Duodenal mucosa (tissue), 2 donors: Measurements from ENCODE around the gene PPP2R2B.

Experiments
- H3K27ac ChIP-seq: one replicate; pipeline ENCODE4 v1.7.0; 2013; ENCODE audit warnings: low read depth, low read length
- H3K27me3 ChIP-seq, 2 donors: one replicate each; pipeline ENCODE4 v1.7.0; 2013; ENCODE audit warnings: low read length in 2 of 2, control low read depth in 1 of 2; ENCODE audit not compliant: insufficient read depth in 2 of 2, control insufficient read depth in 1 of 2
- H3K36me3 ChIP-seq, 2 donors: one replicate each; pipeline ENCODE4 v1.7.0; 2013; ENCODE audit warnings: low read length in 2 of 2, control low read depth in 1 of 2; ENCODE audit not compliant: insufficient read depth in 2 of 2, control insufficient read depth in 1 of 2
- H3K4me1 ChIP-seq, 2 donors: one replicate each; pipeline ENCODE4 v1.7.0; 2013; ENCODE audit warnings: low read length in 2 of 2, control low read depth in 1 of 2; ENCODE audit not compliant: insufficient read depth in 2 of 2, control insufficient read depth in 1 of 2
- H3K4me3 ChIP-seq, 2 donors: one replicate each; pipeline ENCODE4 v1.7.0; 2013; ENCODE audit warnings: low read length in 2 of 2, low read depth in 1 of 2
- H3K9ac ChIP-seq, 2 donors: one replicate each; pipeline ENCODE4 v1.7.0; 2013; ENCODE audit warnings: low read length in 2 of 2, low read depth in 1 of 2
- H3K9me3 ChIP-seq, 2 donors: one replicate each; pipeline ENCODE4 v1.7.0; 2013; ENCODE audit warnings: low read length in 2 of 2, control low read depth in 1 of 2; ENCODE audit not compliant: control insufficient read depth in 1 of 2

The PPP2R2B gene

DNA sequence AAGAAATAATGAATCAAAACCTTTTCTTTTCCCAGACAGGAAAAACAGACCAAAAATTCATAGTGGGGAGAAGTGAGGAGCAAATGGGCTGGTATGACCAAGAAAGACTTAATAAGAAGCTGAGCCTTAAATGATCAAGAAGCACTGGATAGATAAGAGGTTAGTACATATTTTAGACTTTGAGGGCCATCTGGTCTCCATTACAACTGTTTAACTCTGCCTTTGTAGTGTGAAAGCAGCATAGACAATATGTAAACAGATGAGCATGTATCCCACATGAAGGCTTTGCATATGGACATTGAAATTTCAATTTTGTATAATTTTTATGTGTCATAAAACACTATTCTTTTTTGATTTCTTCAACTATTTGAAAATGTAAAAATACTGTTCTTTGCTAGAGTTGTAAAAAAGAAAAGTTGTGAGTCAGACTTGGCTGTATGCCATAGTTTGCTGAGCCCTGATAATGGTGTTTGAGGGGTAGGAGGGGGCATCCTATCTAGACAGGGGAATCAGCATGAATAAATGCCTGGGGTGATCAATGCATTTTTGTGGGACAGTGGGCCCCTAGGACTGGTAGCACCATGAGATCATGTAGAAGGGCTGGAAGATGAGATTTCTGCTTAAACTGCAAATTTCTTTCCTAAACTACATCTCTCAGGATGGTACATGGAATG is 270.8 kb downstream of the PPP2R2B start:
- Histone ChIP-seq H3K27ac (no peak overlapping the region), H3K27me3 (no peaks in the 10 kb centered on the region), H3K4me1 (no peaks in the 10 kb centered on the region), H3K9me3 (no peaks in the 10 kb centered on the region), H3K9ac (no peak overlapping the region), H3K4me3 (no peak overlapping the region), H3K36me3 (no peaks in the 10 kb centered on the region)

DNA sequence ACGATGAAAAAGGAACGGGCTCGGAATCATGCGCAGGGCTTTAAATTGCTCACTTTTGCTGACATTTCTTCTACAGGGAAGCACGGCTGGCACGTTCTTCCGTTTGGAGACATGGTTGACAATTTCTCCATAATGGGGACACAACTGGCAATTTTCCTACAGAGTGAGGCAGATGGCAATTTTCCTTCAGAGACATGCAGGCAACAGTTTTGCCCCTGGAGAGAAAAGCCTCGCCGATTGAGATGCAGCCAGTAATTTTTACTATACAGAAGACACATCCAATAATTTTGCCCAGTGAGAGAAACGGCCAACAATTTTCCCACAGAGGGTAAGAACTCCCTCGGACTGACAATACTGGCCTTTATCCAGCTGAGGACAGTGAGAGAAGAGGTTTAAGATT is 271.7 kb downstream of the PPP2R2B start:
- H3K9me3 ChIP-seq: no peaks in the 10 kb centered on the region
- no peaks in the 10 kb centered on the region for H3K27me3 ChIP-seq
- no peak overlapping the region for H3K9ac ChIP-seq
- no peaks in the 10 kb centered on the region for H3K36me3 ChIP-seq
- no peaks in the 10 kb centered on the region for H3K4me1 ChIP-seq
- H3K4me3 ChIP-seq: no peak overlapping the region
- H3K27ac ChIP-seq: no peak overlapping the region

DNA sequence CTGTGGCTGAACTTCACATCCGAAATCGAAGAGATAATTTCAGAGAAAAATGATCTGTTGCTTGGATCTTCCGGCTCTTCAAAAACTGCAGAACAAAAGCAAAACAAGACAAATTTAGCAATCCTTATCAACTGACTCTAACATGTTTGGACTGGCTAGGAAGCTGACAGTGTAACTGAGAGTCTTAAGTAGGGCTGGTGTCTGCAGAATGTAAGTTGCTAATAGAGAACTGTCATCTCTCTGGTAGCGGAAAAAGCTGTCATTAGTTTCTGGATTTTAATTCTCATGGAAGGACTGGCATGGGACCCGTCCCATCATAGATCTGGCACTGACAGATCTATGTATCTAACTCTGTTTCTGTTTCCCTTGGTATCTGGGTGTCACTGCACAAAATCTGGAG is 278.2 kb downstream of the PPP2R2B start:
- no peaks in the 10 kb centered on the region for H3K36me3 ChIP-seq
- no peaks in the 10 kb centered on the region for H3K9me3 ChIP-seq
- H3K4me3 ChIP-seq: no peak overlapping the region
- no peaks in the 10 kb centered on the region for H3K4me1 ChIP-seq
- H3K9ac ChIP-seq: no peak overlapping the region
- H3K27ac ChIP-seq: no peak overlapping the region
- no peaks in the 10 kb centered on the region for H3K27me3 ChIP-seq

DNA sequence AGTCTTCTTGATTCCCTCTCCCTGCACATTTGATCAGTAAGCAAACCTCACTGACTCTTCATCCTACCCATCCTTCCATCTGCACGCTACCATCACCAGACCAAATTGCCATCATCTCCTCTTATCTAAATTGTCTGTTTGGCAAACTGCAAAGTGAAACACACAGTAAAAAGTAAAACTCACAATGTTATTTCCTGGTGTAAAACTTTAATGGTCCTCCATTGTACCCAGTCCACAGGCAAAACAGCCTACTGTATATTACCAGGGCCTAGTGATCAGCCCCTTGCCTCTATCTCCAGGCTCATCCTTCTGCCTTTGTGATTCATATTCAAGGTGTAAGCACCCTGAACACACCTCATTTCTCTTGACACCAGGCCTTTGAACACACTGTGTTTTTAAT is 279.3 kb downstream of the PPP2R2B start:
- H3K9me3 ChIP-seq: no peaks in the 10 kb centered on the region
- no peaks in the 10 kb centered on the region for H3K27me3 ChIP-seq
- no peak overlapping the region for H3K9ac ChIP-seq

DNA sequence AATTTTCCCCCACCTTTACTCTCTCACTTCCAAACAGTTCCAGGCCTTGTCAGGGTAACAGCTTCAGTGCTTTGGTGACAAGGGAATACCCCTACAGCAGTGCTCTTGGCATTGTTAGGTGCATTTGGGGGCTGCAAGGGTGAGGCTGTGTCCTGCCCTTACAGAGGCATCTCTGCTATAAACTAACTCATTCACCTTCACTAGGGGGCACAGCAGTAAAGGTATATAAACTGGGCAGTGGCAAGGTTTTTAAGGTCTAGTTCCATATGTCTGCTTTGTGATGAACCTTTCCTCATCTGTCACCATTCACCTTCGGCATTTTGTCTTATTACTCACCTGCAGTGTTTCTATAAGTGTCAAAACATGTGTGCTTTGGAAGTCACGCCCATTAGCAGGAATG is 283.5 kb downstream of the PPP2R2B start:
- Histone ChIP-seq H3K9me3 (no peaks in the 10 kb centered on the region), H3K27me3 (no peaks in the 10 kb centered on the region), H3K27ac (no peak overlapping the region), H3K9ac (no peak overlapping the region), H3K36me3 (no peaks in the 10 kb centered on the region), H3K4me1 (peaks cover 0 to 6% of the 10 kb centered on the region in 2 donors), H3K4me3 (no peak overlapping the region)

More for the DNA sequence above, 279.3 kb downstream of the PPP2R2B start:
- no peaks in the 10 kb centered on the region for H3K4me1 ChIP-seq
- no peak overlapping the region for H3K4me3 ChIP-seq
- H3K27ac ChIP-seq: no peak overlapping the region
- no peaks in the 10 kb centered on the region for H3K36me3 ChIP-seq

DNA sequence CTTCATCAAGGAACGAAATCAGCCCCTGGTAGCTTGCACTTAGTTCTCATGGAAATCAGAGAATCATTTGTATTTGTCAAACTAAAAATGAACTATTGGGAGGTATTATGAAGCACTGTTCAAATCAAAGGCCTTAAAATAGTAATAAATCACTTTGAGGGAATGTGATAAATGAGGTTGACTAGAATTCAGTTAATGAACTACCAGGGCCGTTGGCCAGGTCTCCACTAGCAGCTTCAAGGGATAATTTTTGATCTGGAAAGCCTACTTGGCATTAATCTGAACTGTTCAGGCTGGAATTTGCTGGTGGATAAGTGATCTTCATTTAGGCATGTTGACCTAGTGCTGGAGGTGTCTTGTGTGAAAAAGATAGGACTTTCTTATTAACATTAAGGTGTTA is 286.2 kb downstream of the PPP2R2B start:
- no peak overlapping the region for H3K9ac ChIP-seq
- no peak overlapping the region for H3K4me3 ChIP-seq
- no peaks in the 10 kb centered on the region for H3K27me3 ChIP-seq
- H3K4me1 ChIP-seq: peaks cover 0 to 10% of the 10 kb centered on the region in 2 donors
- no peaks in the 10 kb centered on the region for H3K36me3 ChIP-seq
- H3K27ac ChIP-seq: no peak overlapping the region
- H3K9me3 ChIP-seq: no peaks in the 10 kb centered on the region

DNA sequence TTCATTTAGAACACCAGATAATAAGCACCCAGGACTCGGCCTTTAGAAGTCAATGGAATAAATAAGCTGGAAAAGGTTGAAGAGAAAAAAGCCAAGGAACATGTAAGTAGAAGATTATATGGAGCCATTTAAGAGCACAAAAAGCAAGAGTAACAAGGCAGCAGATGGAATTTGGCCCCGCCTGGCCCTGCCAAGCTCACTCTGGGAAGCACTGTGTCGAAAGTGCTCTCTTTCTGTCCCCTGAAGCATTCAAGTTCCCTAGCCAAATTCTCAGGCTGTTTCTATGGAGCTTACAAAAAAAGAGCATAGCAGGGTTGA is 289.6 kb downstream of the PPP2R2B start:
- Histone ChIP-seq H3K27me3 (no peaks in the 10 kb centered on the region), H3K9ac (no peak overlapping the region), H3K36me3 (no peaks in the 10 kb centered on the region), H3K4me3 (no peak overlapping the region), H3K9me3 (no peaks in the 10 kb centered on the region), H3K4me1 (peaks cover 0 to 10% of the 10 kb centered on the region in 2 donors), H3K27ac (no peak overlapping the region)

DNA sequence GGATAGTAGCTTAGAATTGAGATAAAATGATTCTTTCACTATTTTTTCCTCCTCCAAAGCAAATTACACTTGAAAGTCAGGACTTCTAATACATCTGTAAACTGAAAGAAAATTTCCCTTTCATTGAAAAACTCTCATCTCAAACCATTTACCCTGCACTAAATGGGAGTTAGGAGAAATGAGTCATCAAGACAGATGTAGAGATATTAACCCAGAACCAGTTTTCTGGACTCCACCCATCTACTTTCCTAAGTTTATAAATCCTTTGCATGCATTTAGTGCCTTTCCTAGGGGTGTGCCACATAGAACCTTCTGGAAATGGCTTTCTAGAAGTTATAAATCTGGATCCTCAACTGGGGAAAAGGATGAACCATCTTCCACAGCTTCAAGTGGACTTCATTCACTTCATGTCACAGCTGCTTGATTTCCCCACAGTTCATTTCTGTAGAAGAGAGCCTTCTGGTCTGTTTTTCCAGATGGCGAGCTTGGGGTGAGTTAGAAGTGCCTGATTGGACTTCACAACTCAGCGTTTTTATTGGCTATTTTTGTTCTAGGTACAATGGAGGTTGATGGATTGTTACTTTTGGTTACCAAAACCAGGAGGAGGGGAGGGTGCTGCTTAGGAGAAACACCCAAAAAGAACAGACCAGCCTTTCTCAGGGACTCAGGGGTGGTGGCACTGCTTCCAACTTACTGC is 290.1 kb downstream of the PPP2R2B start:
- H3K4me1 ChIP-seq: peaks cover 0 to 10% of the 10 kb centered on the region in 2 donors
- H3K27ac ChIP-seq: no peak overlapping the region
- H3K36me3 ChIP-seq: no peaks in the 10 kb centered on the region
- H3K4me3 ChIP-seq: no peak overlapping the region
- H3K9me3 ChIP-seq: no peaks in the 10 kb centered on the region
- no peak overlapping the region for H3K9ac ChIP-seq
- H3K27me3 ChIP-seq: no peaks in the 10 kb centered on the region

DNA sequence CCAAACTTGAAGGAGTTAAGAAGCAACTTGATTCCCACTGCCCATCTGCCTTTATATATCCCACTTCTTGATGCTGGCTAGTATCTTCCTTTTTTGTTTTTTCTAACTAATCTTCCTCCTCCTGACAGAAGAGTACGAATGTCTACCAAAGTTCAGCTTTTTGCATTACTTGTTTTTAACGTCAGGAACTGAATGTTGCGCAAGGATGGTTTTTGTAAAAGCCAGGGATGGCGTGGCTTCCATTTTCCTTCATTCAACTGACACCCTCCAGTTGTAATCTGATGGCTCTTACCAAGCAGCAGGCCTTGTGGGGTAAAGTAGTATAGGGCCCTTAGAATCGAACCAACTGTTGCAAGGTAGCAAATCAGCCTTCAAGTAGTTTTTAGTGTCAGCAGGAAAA is 291.8 kb downstream of the PPP2R2B start:
- Histone ChIP-seq H3K4me1 (peaks cover 0 to 4% of the 10 kb centered on the region in 2 donors), H3K27me3 (no peaks in the 10 kb centered on the region), H3K9me3 (no peaks in the 10 kb centered on the region), H3K4me3 (no peak overlapping the region), H3K27ac (no peak overlapping the region), H3K36me3 (no peaks in the 10 kb centered on the region), H3K9ac (no peak overlapping the region)

DNA sequence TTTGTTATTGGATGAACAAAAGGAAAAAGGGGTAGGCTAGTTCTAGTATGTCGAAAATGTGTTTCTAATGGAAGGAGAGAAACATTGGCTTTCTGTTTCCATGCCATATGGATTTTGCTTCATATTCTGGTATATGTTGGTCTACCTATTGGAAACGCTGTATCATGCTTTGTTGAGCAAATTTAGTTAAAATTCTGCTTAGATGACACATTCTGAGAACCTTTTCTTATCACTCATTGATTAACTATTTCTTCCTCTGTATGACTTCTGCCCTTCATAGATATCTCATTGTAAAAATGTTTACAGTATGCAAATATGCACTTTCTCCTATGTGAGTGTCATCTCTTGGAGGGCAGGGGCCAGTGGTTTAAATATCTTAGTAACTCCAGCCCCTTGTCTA is 293.8 kb downstream of the PPP2R2B start:
- H3K27me3 ChIP-seq: no peaks in the 10 kb centered on the region
- no peak overlapping the region for H3K4me3 ChIP-seq
- no peak overlapping the region for H3K27ac ChIP-seq
- H3K9ac ChIP-seq: no peak overlapping the region
- no peaks in the 10 kb centered on the region for H3K9me3 ChIP-seq
- H3K36me3 ChIP-seq: no peaks in the 10 kb centered on the region
- H3K4me1 ChIP-seq: peaks cover 0 to 9% of the 10 kb centered on the region in 2 donors
